Stomach smooth muscle (tissue), 2 donors: ENCODE results near the gene FAM174C.

ENCODE experiments used
- H3K27ac ChIP-seq: one replicate; pipeline ENCODE4 v1.7.0; 2013; ENCODE audit warnings: mild to moderate bottlenecking, low read length, inconsistent platforms
- H3K27me3 ChIP-seq, 2 donors: one replicate each; pipeline ENCODE4 v1.7.0; 2013; ENCODE audit warnings: low read length in 2 of 2; ENCODE audit not compliant: insufficient read depth in 2 of 2, control insufficient read depth in 1 of 2
- H3K36me3 ChIP-seq, 2 donors: one replicate each; pipeline ENCODE4 v1.7.0; 2013; ENCODE audit warnings: low read length in 2 of 2; ENCODE audit not compliant: control insufficient read depth in 2 of 2, insufficient read depth in 2 of 2
- H3K4me1 ChIP-seq: one replicate; pipeline ENCODE4 v1.7.0; 2013; ENCODE audit warnings: low read length; ENCODE audit not compliant: control insufficient read depth, insufficient read depth
- H3K4me3 ChIP-seq, 2 donors: one replicate each; pipeline ENCODE4 v1.7.0; 2013; ENCODE audit warnings: low read length in 2 of 2
- H3K9ac ChIP-seq, 2 donors: one replicate each; pipeline ENCODE4 v1.7.0; 2013; ENCODE audit warnings: low read length in 2 of 2, mild to moderate bottlenecking in 1 of 2
- H3K9me3 ChIP-seq, 2 donors: one replicate each; pipeline ENCODE4 v1.7.0; 2013; ENCODE audit warnings: low read length in 2 of 2; ENCODE audit not compliant: control insufficient read depth in 2 of 2
- donor health status: healthy.
- donor health status: Pancreatic carcinoma.

The FAM174C gene

GRCh38 chr19:1284979-1285736, 9.8 kb downstream of the FAM174C start:
- H3K9ac ChIP-seq = no peak overlapping the region
- H3K4me3 ChIP-seq = no peak overlapping the region
- H3K27ac ChIP-seq = no peak overlapping the region
- peaks cover 32 to 49% of the 10 kb centered on the region in 2 donors for H3K27me3 ChIP-seq
- H3K9me3 ChIP-seq = no peaks in the 10 kb centered on the region
- peaks cover 2% of the 10 kb centered on the region for H3K4me1 ChIP-seq
- H3K36me3 ChIP-seq = no peaks in the 10 kb centered on the region

- Histone ChIP-seq H3K27me3 (peaks cover 35 to 53% of the 10 kb centered on the region in 2 donors), H3K9ac (no peak within 1 kb of the TSS), H3K36me3 (no peaks in the 10 kb centered on the region), H3K27ac (no peak within 1 kb of the TSS), H3K4me3 (no peak within 1 kb of the TSS), H3K4me1 (peaks cover 2% of the 10 kb centered on the region), H3K9me3 (no peaks in the 10 kb centered on the region)
Observed at GRCh38 chr19:1285737-1286360, 10.5 kb downstream of the FAM174C start, which contains the start of gene EFNA2. Gene EFNA2, plus strand, starts transcription at chr19:1285873. Its CDS starts 296 bp downstream, at chr19:1286169.

- no peak overlapping the region for H3K9ac ChIP-seq
- no peaks in the 10 kb centered on the region for H3K36me3 ChIP-seq
- no peaks in the 10 kb centered on the region for H3K9me3 ChIP-seq
- peaks cover 37 to 60% of the 10 kb centered on the region in 2 donors for H3K27me3 ChIP-seq
- peaks cover 2% of the 10 kb centered on the region for H3K4me1 ChIP-seq
- no peak overlapping the region for H3K4me3 ChIP-seq
- no peak overlapping the region for H3K27ac ChIP-seq
Observed at GRCh38 chr19:1286487-1287353, 11.4 kb downstream of the FAM174C start.

GRCh38 chr19:1287354-1288225, 12.3 kb downstream of the FAM174C start:
- no peak overlapping the region for H3K9ac ChIP-seq
- no peak overlapping the region for H3K27ac ChIP-seq
- H3K4me3 ChIP-seq = no peak overlapping the region
- H3K9me3 ChIP-seq = no peaks in the 10 kb centered on the region
- peaks cover 2% of the 10 kb centered on the region for H3K4me1 ChIP-seq
- H3K36me3 ChIP-seq = no peaks in the 10 kb centered on the region
- H3K27me3 ChIP-seq = peaks cover 41 to 67% of the 10 kb centered on the region in 2 donors

- Histone ChIP-seq H3K27me3 (peaks cover 40 to 61% of the 10 kb centered on the region in 2 donors), H3K9ac (no peak overlapping the region), H3K4me3 (no peak overlapping the region), H3K36me3 (no peaks in the 10 kb centered on the region), H3K4me1 (peaks cover 2% of the 10 kb centered on the region), H3K27ac (no peak overlapping the region), H3K9me3 (no peaks in the 10 kb centered on the region)
Observed at GRCh38 chr19:1288226-1288612, 12.9 kb downstream of the FAM174C start.

- no peaks in the 10 kb centered on the region for H3K9me3 ChIP-seq
- H3K4me1 ChIP-seq = peaks cover 2% of the 10 kb centered on the region
- H3K27ac ChIP-seq = no peak overlapping the region
- H3K4me3 ChIP-seq = no peak overlapping the region
- no peak overlapping the region for H3K9ac ChIP-seq
- peaks cover 39 to 60% of the 10 kb centered on the region in 2 donors for H3K27me3 ChIP-seq
- H3K36me3 ChIP-seq = no peaks in the 10 kb centered on the region
Observed at GRCh38 chr19:1288833-1289685, 13.7 kb downstream of the FAM174C start.

- Histone ChIP-seq H3K4me3 (no peak overlapping the region), H3K9me3 (no peaks in the 10 kb centered on the region)
Observed at GRCh38 chr19:1289686-1290025, 14.3 kb downstream of the FAM174C start.

GRCh38 chr19:1290196-1290702, 14.9 kb downstream of the FAM174C start:
- H3K9me3 ChIP-seq = no peaks in the 10 kb centered on the region
- H3K36me3 ChIP-seq = no peaks in the 10 kb centered on the region
- H3K27me3 ChIP-seq = peaks cover 33 to 59% of the 10 kb centered on the region in 2 donors
- H3K27ac ChIP-seq = no peak overlapping the region
- no peak overlapping the region for H3K4me3 ChIP-seq
- peaks cover 3% of the 10 kb centered on the region for H3K4me1 ChIP-seq
- H3K9ac ChIP-seq = no peak overlapping the region

More at GRCh38 chr19:1289686-1290025, 14.3 kb downstream of the FAM174C start:
- peaks cover 2% of the 10 kb centered on the region for H3K4me1 ChIP-seq
- H3K27me3 ChIP-seq = peaks cover 34 to 59% of the 10 kb centered on the region in 2 donors
- H3K9ac ChIP-seq = no peak overlapping the region
- no peaks in the 10 kb centered on the region for H3K36me3 ChIP-seq
- no peak overlapping the region for H3K27ac ChIP-seq
